ENCODE measurements around the gene HSDL1. TPM values are rescaled to one million over a fixed set of nuclear protein-coding genes. Genes with fewer than 3 reads are reported as not detected.

The HSDL1 gene
- polyA plus RNA-seq, 1 donor from 2014 or later, result 217 TPM

DNA sequence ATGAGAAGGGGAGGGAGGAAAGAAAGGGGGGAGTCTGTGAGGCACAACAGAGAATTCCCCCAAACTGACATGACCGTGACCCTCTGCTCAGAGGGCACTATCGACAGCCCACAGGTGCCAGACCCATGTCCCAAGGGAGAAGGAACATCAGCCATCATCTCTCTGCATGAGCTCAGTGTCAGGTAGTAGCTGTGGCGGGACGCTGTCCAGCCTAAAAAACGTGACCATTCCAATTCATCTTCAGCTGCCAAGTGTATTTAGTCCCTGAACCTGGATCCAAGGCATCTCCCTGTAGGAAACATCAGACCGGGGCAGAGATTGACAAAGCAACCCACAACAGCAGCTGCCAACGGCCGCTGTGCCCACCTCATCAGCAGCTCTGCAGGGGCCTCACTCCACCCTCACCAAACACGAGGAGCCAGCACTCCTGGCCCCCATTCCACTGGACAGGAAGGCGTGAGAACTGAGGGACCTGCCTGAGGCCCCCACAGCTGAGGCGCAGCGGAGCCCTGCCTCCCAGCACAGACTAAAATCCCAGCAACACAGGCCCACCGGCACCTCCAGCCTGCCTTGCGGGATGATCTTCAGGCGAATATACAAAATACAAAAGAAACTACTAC lies 33.3 kb upstream of the HSDL1 start:
- Histone ChIP-seq H4K20me1 (ENCODE audit: insufficient read depth) (no peaks in the 10 kb centered on the region), H3K9me3 (ENCODE audit: low read length) (no peaks in the 10 kb centered on the region), H3K4me2 (ENCODE audit: low read length) (no peak overlapping the region), H3K27ac (ENCODE audit: low read length) (no peak overlapping the region), H3K9ac (ENCODE audit: low read length) (no peak overlapping the region), H3K79me2 (replicated peaks; ENCODE audit: insufficient read depth, low read length) (no peaks in the 10 kb centered on the region), H3K4me3 (ENCODE audit: low read length) (no peak overlapping the region), H3K36me3 (ENCODE audit: insufficient read depth, low read length) (no peaks in the 10 kb centered on the region), H3F3A (ENCODE audit: insufficient read depth, low read length, poor library complexity, severe bottlenecking) (no peaks in the 10 kb centered on the region), H2AFZ (ENCODE audit: low read depth, low read length) (no peak overlapping the region), H3K9me2 (ENCODE audit: insufficient read depth, low read length) (no peaks in the 10 kb centered on the region), H3K27me3 (ENCODE audit: insufficient read depth, low read depth, low read length) (no peaks in the 10 kb centered on the region)
- TF ChIP-seq EP300 (conservative IDR thresholded peaks at IDR 0.05; ENCODE audit: poor library complexity, severe bottlenecking) (no peak), RAD21 (conservative IDR thresholded peaks at IDR 0.05) (no peak), POLR2AphosphoS5 (IDR thresholded peaks at IDR 0.05) (no peak), MXI1 (conservative IDR thresholded peaks at IDR 0.05; ENCODE audit: poor library complexity, severe bottlenecking) (no peak), SMC3 (conservative IDR thresholded peaks at IDR 0.05; ENCODE audit: poor library complexity) (no peak)
- TF ChIP-seq, protein P1, sequence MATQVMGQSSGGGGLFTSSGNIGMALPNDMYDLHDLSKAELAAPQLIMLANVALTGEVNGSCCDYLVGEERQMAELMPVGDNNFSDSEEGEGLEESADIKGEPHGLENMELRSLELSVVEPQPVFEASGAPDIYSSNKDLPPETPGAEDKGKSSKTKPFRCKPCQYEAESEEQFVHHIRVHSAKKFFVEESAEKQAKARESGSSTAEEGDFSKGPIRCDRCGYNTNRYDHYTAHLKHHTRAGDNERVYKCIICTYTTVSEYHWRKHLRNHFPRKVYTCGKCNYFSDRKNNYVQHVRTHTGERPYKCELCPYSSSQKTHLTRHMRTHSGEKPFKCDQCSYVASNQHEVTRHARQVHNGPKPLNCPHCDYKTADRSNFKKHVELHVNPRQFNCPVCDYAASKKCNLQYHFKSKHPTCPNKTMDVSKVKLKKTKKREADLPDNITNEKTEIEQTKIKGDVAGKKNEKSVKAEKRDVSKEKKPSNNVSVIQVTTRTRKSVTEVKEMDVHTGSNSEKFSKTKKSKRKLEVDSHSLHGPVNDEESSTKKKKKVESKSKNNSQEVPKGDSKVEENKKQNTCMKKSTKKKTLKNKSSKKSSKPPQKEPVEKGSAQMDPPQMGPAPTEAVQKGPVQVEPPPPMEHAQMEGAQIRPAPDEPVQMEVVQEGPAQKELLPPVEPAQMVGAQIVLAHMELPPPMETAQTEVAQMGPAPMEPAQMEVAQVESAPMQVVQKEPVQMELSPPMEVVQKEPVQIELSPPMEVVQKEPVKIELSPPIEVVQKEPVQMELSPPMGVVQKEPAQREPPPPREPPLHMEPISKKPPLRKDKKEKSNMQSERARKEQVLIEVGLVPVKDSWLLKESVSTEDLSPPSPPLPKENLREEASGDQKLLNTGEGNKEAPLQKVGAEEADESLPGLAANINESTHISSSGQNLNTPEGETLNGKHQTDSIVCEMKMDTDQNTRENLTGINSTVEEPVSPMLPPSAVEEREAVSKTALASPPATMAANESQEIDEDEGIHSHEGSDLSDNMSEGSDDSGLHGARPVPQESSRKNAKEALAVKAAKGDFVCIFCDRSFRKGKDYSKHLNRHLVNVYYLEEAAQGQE (IDR thresholded peaks at IDR 0.05; ENCODE audit: borderline replicate concordance), result no peak

DNA sequence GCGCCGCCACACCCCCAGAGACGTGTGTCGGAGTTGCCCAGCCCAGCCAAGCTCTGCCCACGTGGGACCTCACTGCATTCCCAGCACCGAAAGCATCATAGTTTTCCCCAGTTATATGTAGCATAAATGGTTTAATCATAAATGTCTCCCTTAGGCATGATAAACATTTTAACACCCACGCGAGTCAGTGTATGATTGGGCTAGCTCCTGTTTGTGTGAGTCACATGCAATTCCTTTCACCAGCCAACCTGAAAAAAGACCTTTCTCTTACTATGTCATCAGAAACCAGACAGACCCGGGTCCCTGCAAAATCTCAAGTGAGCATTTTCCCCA lies 32.7 kb upstream of the HSDL1 start:
- no peaks in the 10 kb centered on the region for H3K9me3 ChIP-seq (ENCODE audit: low read length)
- H3K4me2 ChIP-seq (ENCODE audit: low read length), result no peak overlapping the region
- no peak overlapping the region for H2AFZ ChIP-seq (ENCODE audit: low read depth, low read length)
- no peak overlapping the region for H3K9ac ChIP-seq (ENCODE audit: low read length)
- H3K27me3 ChIP-seq (ENCODE audit: insufficient read depth, low read depth, low read length), result no peaks in the 10 kb centered on the region
- no peaks in the 10 kb centered on the region for H4K20me1 ChIP-seq (ENCODE audit: insufficient read depth)
- H3K79me2 ChIP-seq (replicated peaks; ENCODE audit: insufficient read depth, low read length), result no peaks in the 10 kb centered on the region
- TF ChIP-seq, protein P1 (IDR thresholded peaks at IDR 0.05; ENCODE audit: borderline replicate concordance), result no peak
- TF ChIP-seq, protein P2, sequence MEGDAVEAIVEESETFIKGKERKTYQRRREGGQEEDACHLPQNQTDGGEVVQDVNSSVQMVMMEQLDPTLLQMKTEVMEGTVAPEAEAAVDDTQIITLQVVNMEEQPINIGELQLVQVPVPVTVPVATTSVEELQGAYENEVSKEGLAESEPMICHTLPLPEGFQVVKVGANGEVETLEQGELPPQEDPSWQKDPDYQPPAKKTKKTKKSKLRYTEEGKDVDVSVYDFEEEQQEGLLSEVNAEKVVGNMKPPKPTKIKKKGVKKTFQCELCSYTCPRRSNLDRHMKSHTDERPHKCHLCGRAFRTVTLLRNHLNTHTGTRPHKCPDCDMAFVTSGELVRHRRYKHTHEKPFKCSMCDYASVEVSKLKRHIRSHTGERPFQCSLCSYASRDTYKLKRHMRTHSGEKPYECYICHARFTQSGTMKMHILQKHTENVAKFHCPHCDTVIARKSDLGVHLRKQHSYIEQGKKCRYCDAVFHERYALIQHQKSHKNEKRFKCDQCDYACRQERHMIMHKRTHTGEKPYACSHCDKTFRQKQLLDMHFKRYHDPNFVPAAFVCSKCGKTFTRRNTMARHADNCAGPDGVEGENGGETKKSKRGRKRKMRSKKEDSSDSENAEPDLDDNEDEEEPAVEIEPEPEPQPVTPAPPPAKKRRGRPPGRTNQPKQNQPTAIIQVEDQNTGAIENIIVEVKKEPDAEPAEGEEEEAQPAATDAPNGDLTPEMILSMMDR (IDR thresholded peaks at IDR 0.05; ENCODE audit: poor library complexity, severe bottlenecking), result no peak
- TF ChIP-seq EP300 (conservative IDR thresholded peaks at IDR 0.05; ENCODE audit: poor library complexity, severe bottlenecking) (no peak), MXI1 (conservative IDR thresholded peaks at IDR 0.05; ENCODE audit: poor library complexity, severe bottlenecking) (no peak), SMC3 (conservative IDR thresholded peaks at IDR 0.05; ENCODE audit: poor library complexity) (no peak), TAF1 (IDR thresholded peaks at IDR 0.05; ENCODE audit: low read depth) (no peak), RAD21 (conservative IDR thresholded peaks at IDR 0.05) (no peak), EZH2 (IDR thresholded peaks at IDR 0.05; ENCODE audit: borderline replicate concordance, insufficient read depth, low read length, poor library complexity, severe bottlenecking) (no peak), POLR2AphosphoS5 (IDR thresholded peaks at IDR 0.05) (no peak)
- no peaks in the 10 kb centered on the region for H3K36me3 ChIP-seq (ENCODE audit: insufficient read depth, low read length)
- no peak overlapping the region for H3K27ac ChIP-seq (ENCODE audit: low read length)
- H3K4me3 ChIP-seq (ENCODE audit: low read length), result no peak overlapping the region
- no peaks in the 10 kb centered on the region for H3F3A ChIP-seq (ENCODE audit: insufficient read depth, low read length, poor library complexity, severe bottlenecking)
- no peaks in the 10 kb centered on the region for H3K9me2 ChIP-seq (ENCODE audit: insufficient read depth, low read length)
